Body of pancreas (tissue), 4 donors: Measurements from ENCODE around the gene TGM3. TPM values are rescaled to one million over a fixed set of nuclear protein-coding genes. Genes with fewer than 3 reads are reported as not detected.

ENCODE experiments used
- ATAC-seq: fragments of 150-250 bp; one replicate; pipeline ENCODE4 v1.9.1; 2016
- DNase-seq, 4 donors: peaks; one replicate each; pipeline ENCODE4 v3.0.0-alpha.2; 2019
- H3K27ac ChIP-seq, 4 donors: fragments of 200-600 bp; sonication (generic); 1 replicate in 3 of 4; 2 replicates in 1 of 4; pipeline versions ENCODE4 v1.5.1 to v1.6.1; 2016 to 2019; ENCODE audit warnings: mild to moderate bottlenecking in 1 of 4, mixed read lengths in 1 of 4, moderate library complexity in 1 of 4
- H3K27me3 ChIP-seq, 2 donors: fragments of 200-600 bp; sonication (generic); one replicate each; pipeline ENCODE4 v1.6.0; 2016; ENCODE audit warnings: mild to moderate bottlenecking in 1 of 2
- H3K36me3 ChIP-seq, 2 donors: fragments of 200-600 bp; sonication (generic); replicated peaks in 1 of 2; 2 replicates each; pipeline ENCODE4 v1.5.1; 2016; ENCODE audit warnings: low read depth in 2 of 2; ENCODE audit not compliant: insufficient read depth in 1 of 2
- H3K4me1 ChIP-seq: fragments of 200-600 bp; sonication (generic); one replicate; pipeline ENCODE4 v1.6.0; 2016
- H3K4me3 ChIP-seq, 2 donors: fragments of 200-600 bp; sonication (generic); 1 replicate in 1 of 2; 2 replicates in 1 of 2; pipeline ENCODE4 v1.5.1; 2016 to 2019
- H3K9me3 ChIP-seq, 3 donors: fragments of 200-600 bp; sonication (generic); 1 replicate in 2 of 3; 2 replicates in 1 of 3; pipeline ENCODE4 v1.5.1; 2016
- CTCF ChIP-seq, 7 experiments: fragments of 450-650 bp in 4 of 7; fragments of 200-600 bp in 3 of 7; sonication (generic) in 3 of 7; IDR thresholded peaks; one replicate each; pipeline ENCODE4 v1.5.1; 2016 to 2019; ENCODE audit warnings: antibody characterized with exemption in 7 of 7
- POLR2A ChIP-seq, 3 donors: fragments of 450-650 bp; IDR thresholded peaks; one replicate each; pipeline ENCODE4 v1.6.1; 2016; ENCODE audit warnings: antibody characterized with exemption in 3 of 3, mild to moderate bottlenecking in 2 of 3
- WGBS, 2 donors: methylation state at CpG; one replicate each; pipeline ENCODE4 v1.1.5; 2017; 5-methylcytosine and 5-hydroxymethylcytosine counted together
- intact Hi-C: fragments of 100-400 bp; cut with DNase I; formaldehyde crosslinking; loops from one replicate; pipeline ENCODE4 v1.15.1; 2023
- total RNA-seq, 2 donors: library from RNA; depleted of rRNA; stranded (reverse); fragments of >200 nt; gene quantifications; one replicate each; pipeline ENCODE4 v1.1.0, GENCODE V29; 2016

Gene TGM3
- total RNA-seq, 2 donors from 2014 or later = 0.26 TPM; not detected in 1

GRCh38 chr20:2335096-2335870 lies 39.5 kb downstream of the TGM3 start:
- DNase-seq (no peak), ATAC-seq (no peak)
- Histone ChIP-seq H3K9me3 (no peaks in the 10 kb centered on the region), H3K4me3 (no peak overlapping the region), H3K27me3 (no peaks in the 10 kb centered on the region), H3K4me1 (no peaks in the 10 kb centered on the region), H3K27ac (no peak overlapping the region), H3K36me3 (no peaks in the 10 kb centered on the region)
- 56 to 76% methylated on average over 6 to 9 of the region's 9 CpGs for WGBS, 2 donors
- TF ChIP-seq POLR2A (IDR thresholded peaks at IDR 0.05) (no peak), CTCF (IDR thresholded peaks at IDR 0.05) (no peak)
- intact Hi-C loops = no loop called here

- intact Hi-C loops = no loop called here
- H3K36me3 ChIP-seq = no peaks in the 10 kb centered on the region
- no peaks in the 10 kb centered on the region for H3K9me3 ChIP-seq
- no peak for TF ChIP-seq POLR2A (IDR thresholded peaks at IDR 0.05)
- no peak for TF ChIP-seq CTCF (IDR thresholded peaks at IDR 0.05)
- no peaks in the 10 kb centered on the region for H3K4me1 ChIP-seq
- no peak overlapping the region for H3K4me3 ChIP-seq
- ATAC-seq (no peak), DNase-seq (no peak)
- H3K27me3 ChIP-seq = no peaks in the 10 kb centered on the region
- 77 to 100% methylated on average over 1 to 4 of the region's 4 CpGs for WGBS, 2 donors
- H3K27ac ChIP-seq = no peak overlapping the region
Observed at GRCh38 chr20:2336471-2336870, 40.7 kb downstream of the TGM3 start.

GRCh38 chr20:2337142-2337541 lies 41.3 kb downstream of the TGM3 start:
- Histone ChIP-seq H3K4me3 (no peak overlapping the region), H3K27ac (no peak overlapping the region), H3K27me3 (no peaks in the 10 kb centered on the region), H3K36me3 (no peaks in the 10 kb centered on the region), H3K9me3 (no peaks in the 10 kb centered on the region), H3K4me1 (no peaks in the 10 kb centered on the region)
- WGBS, 2 donors = 78 to 95% methylated on average over 5 of the region's 5 CpGs
- TF ChIP-seq CTCF (IDR thresholded peaks at IDR 0.05) (no peak), POLR2A (IDR thresholded peaks at IDR 0.05) (no peak)
- intact Hi-C loops = no loop called here
- DNase-seq (no peak), ATAC-seq (no peak)

GRCh38 chr20:2338411-2339066 lies 42.7 kb downstream of the TGM3 start:
- 63 to 70% methylated on average over 5 of the region's 5 CpGs for WGBS, 2 donors
- intact Hi-C loops = no loop called here
- no peak for ATAC-seq
- Histone ChIP-seq H3K27ac (no peak overlapping the region), H3K27me3 (no peaks in the 10 kb centered on the region), H3K9me3 (no peaks in the 10 kb centered on the region), H3K4me3 (no peak overlapping the region), H3K36me3 (no peaks in the 10 kb centered on the region), H3K4me1 (no peaks in the 10 kb centered on the region)
- TF ChIP-seq CTCF (IDR thresholded peaks at IDR 0.05) (no peak), POLR2A (IDR thresholded peaks at IDR 0.05) (no peak)
- DNase-seq = no peak
